Keratinocyte (primary cell): ENCODE data around the gene ETV7. TPM values are rescaled to one million over a fixed set of nuclear protein-coding genes. Genes with fewer than 3 reads are reported as not detected.

Source experiments
- DNase-seq: peaks from one replicate; pipeline ENCODE4 v3.0.0-alpha.2; 2011; ENCODE audit warnings: low read depth, missing footprints, low spot score
- FAIRE-seq: peaks from 2 replicates; lab custom pipeline; 2011; peaks lifted over from hg19 to GRCh38; lab: Jason Lieb, UNC
- H2AFZ ChIP-seq: 2 replicates; pipeline ENCODE4 v1.6.0; 2012; ENCODE audit warnings: low read length, control low read depth, inconsistent platforms; ENCODE audit not compliant: control insufficient read depth
- H3K27ac ChIP-seq: 2 replicates; pipeline ENCODE4 v1.5.1; 2011; ENCODE audit warnings: low read length; ENCODE audit not compliant: control insufficient read depth, insufficient read depth
- H3K27me3 ChIP-seq: 3 replicates; pipeline ENCODE4 v1.6.0; 2011; ENCODE audit warnings: low read length; ENCODE audit not compliant: control insufficient read depth, insufficient read depth; ENCODE audit errors: extremely low read depth
- H3K36me3 ChIP-seq, 2 experiments: 2 replicates in 1 of 2; 3 replicates in 1 of 2; pipeline ENCODE4 v1.5.1; 2011; ENCODE audit warnings: low read length in 2 of 2, mild to moderate bottlenecking in 1 of 2; ENCODE audit not compliant: control insufficient read depth in 2 of 2, insufficient read depth in 2 of 2; ENCODE audit errors: extremely low read depth in 1 of 2
- H3K4me1 ChIP-seq: 3 replicates; pipeline ENCODE4 v1.5.1; 2011; ENCODE audit warnings: low read length; ENCODE audit not compliant: control insufficient read depth, insufficient read depth; ENCODE audit errors: extremely low read depth
- H3K4me2 ChIP-seq: 3 replicates; pipeline ENCODE4 v1.6.0; 2011; ENCODE audit warnings: low read depth, low read length; ENCODE audit not compliant: control insufficient read depth, insufficient read depth; ENCODE audit errors: extremely low read depth
- H3K4me3 ChIP-seq, 3 experiments: fragments of 200-600 bp in 1 of 3; sonication (generic) in 1 of 3; 2 replicates in 2 of 3; 3 replicates in 1 of 3; pipeline ENCODE4 v1.5.1; 2011 to 2016; ENCODE audit warnings: low read length in 3 of 3, mild to moderate bottlenecking in 3 of 3, control low read depth in 2 of 3, inconsistent platforms in 1 of 3, low read depth in 1 of 3, mixed read lengths in 1 of 3, mixed run types in 1 of 3, moderate library complexity in 1 of 3; ENCODE audit not compliant: control insufficient read depth in 2 of 3, insufficient read depth in 2 of 3; ENCODE audit errors: extremely low read depth in 1 of 3
- H3K79me2 ChIP-seq: 2 replicates; pipeline ENCODE4 v1.6.0; 2012; ENCODE audit warnings: low read length; ENCODE audit not compliant: control insufficient read depth, insufficient read depth
- H3K9ac ChIP-seq: 3 replicates; pipeline ENCODE4 v1.6.0; 2011; ENCODE audit warnings: low read length; ENCODE audit not compliant: control insufficient read depth, insufficient read depth; ENCODE audit errors: extremely low read depth
- H3K9me1 ChIP-seq: 3 replicates; pipeline ENCODE4 v1.6.0; 2011; ENCODE audit warnings: low read length; ENCODE audit not compliant: control insufficient read depth, insufficient read depth; ENCODE audit errors: extremely low read depth
- H3K9me3 ChIP-seq: 2 replicates; pipeline ENCODE4 v1.5.1; 2012; ENCODE audit warnings: low read depth, low read length; ENCODE audit not compliant: control insufficient read depth
- H4K20me1 ChIP-seq: 3 replicates; pipeline ENCODE4 v1.6.0; 2011; ENCODE audit warnings: low read length; ENCODE audit not compliant: control insufficient read depth, insufficient read depth; ENCODE audit errors: extremely low read depth
- CTCF ChIP-seq, 3 experiments: IDR thresholded peaks in 1 of 3; conservative IDR thresholded peaks in 1 of 3; optimal IDR thresholded peaks in 1 of 3; 2 replicates in 2 of 3; 3 replicates in 1 of 3; pipeline versions ENCODE3 to v1.5.1; 2011; ENCODE audit warnings: low read length in 3 of 3, mild to moderate bottlenecking in 3 of 3, moderate library complexity in 2 of 3, control low read depth in 1 of 3, inconsistent platforms in 1 of 3; ENCODE audit not compliant: insufficient read depth in 2 of 3; ENCODE audit errors: extremely low read depth in 1 of 3
- EZH2 ChIP-seq: IDR thresholded peaks from one replicate; pipeline ENCODE4 v1.6.1; 2012; ENCODE audit warnings: inconsistent platforms, mild to moderate bottlenecking, low read length, moderate library complexity
- dilution Hi-C: fragments of 300-500 bp; cut with MboI; formaldehyde crosslinking; loops from one replicate; pipeline ENCODE4 v1.7.0; 2020; ENCODE audit warnings: low sequenced_read_pairs; ENCODE audit not compliant: extremely low pct_ligation_motif_present
- polyA plus RNA-seq, 5 experiments: library from polyadenylated mRNA; depleted of rRNA in 3 of 5; stranded (reverse) in 3 of 5; stranded (forward) in 1 of 5; unstranded in 1 of 5; fragments of >200 nt; gene quantifications; 1 replicate in 1 of 5; 2 replicates in 3 of 5; 3 replicates in 1 of 5; pipeline versions ENCODE4 v1.2.1 to v1.2.3, GENCODE V29; 2011 to 2012; ENCODE audit warnings: missing spikeins in 2 of 5, low read depth in 1 of 5, low replicate concordance in 1 of 5

ETV7 gene
- polyA plus RNA-seq, 1 donor (not counting 4 experiments of a cell fraction or from before 2014, with no cell fraction given) = 0.22 TPM

- Histone ChIP-seq H2AFZ (no peak overlapping the region), H3K4me1 (peaks cover 5% of the 10 kb centered on the region), H3K4me2 (no peak overlapping the region), H3K9me1 (no peaks in the 10 kb centered on the region), H4K20me1 (no peaks in the 10 kb centered on the region), H3K36me3 (no peaks in the 10 kb centered on the region), H3K9me3 (no peaks in the 10 kb centered on the region), H3K4me3 (no peak overlapping the region), H3K9ac (no peak overlapping the region), H3K27ac (no peak overlapping the region), H3K27me3 (peaks cover 34% of the 10 kb centered on the region), H3K79me2 (no peaks in the 10 kb centered on the region)
- TF ChIP-seq CTCF (optimal IDR thresholded peaks at IDR 0.05 in 1 of 3, IDR thresholded peaks at IDR 0.05 in 1 of 3, conservative IDR thresholded peaks at IDR 0.05 in 1 of 3; ENCODE audit: extremely low read depth in 1 of 3, insufficient read depth in 2 of 3, low read length in 3 of 3) (no peak), EZH2 (no peak)
- FAIRE-seq = no peak
- dilution Hi-C loops = no loop called here
- DNase-seq = no peak
Observed at GRCh38 chr6:36337814-36338213, 49.7 kb downstream of the ETV7 start.

GRCh38 chr6:36336779-36337241 is 50.7 kb downstream of the ETV7 start, which contains the start of gene BNIP5:
TSS of gene BNIP5 (minus strand) at chr6:36336888. CDS start at chr6:36330690, 6,198 bp downstream.
- no peaks in the 10 kb centered on the region for H3K79me2 ChIP-seq
- peaks cover 5% of the 10 kb centered on the region for H3K4me1 ChIP-seq
- no peaks in the 10 kb centered on the region for H3K36me3 ChIP-seq
- dilution Hi-C loops = no loop called here
- FAIRE-seq (no peak), DNase-seq (no peak)
- no peaks in the 10 kb centered on the region for H3K9me3 ChIP-seq
- no peaks in the 10 kb centered on the region for H3K9me1 ChIP-seq
- no peak within 1 kb of the TSS for H3K9ac ChIP-seq
- no peaks in the 10 kb centered on the region for H4K20me1 ChIP-seq
- no peak within 1 kb of the TSS for H3K4me3 ChIP-seq
- no peak within 1 kb of the TSS for H2AFZ ChIP-seq
- no peak within 1 kb of the TSS for H3K4me2 ChIP-seq
- peaks cover 41% of the 10 kb centered on the region for H3K27me3 ChIP-seq
- no peak within 1 kb of the TSS for H3K27ac ChIP-seq
- TF ChIP-seq CTCF (optimal IDR thresholded peaks at IDR 0.05 in 1 of 3, IDR thresholded peaks at IDR 0.05 in 1 of 3, conservative IDR thresholded peaks at IDR 0.05 in 1 of 3; ENCODE audit: extremely low read depth in 1 of 3, insufficient read depth in 2 of 3, low read length in 3 of 3) = no peak
